Effector memory CD4-positive, alpha-beta T cell (primary cell): Measurements from ENCODE around the gene SOWAHC.

Experiments
- DNase-seq, 3 donors: peaks; one replicate each; pipeline ENCODE4 v3.0.0-alpha.2; 2020
- H3K27ac ChIP-seq: 2 replicates; pipeline ENCODE4 v1.7.0; 2013; ENCODE audit warnings: mild to moderate bottlenecking, low read length, moderate library complexity; ENCODE audit not compliant: insufficient read depth, poor library complexity, severe bottlenecking
- H3K27me3 ChIP-seq: replicated peaks from 2 replicates; pipeline ENCODE4 v1.7.0; 2013; ENCODE audit warnings: mild to moderate bottlenecking, low read length; ENCODE audit not compliant: insufficient read depth, control insufficient read depth, poor library complexity, severe bottlenecking
- H3K36me3 ChIP-seq: 2 replicates; pipeline ENCODE4 v1.7.0; 2013; ENCODE audit warnings: mild to moderate bottlenecking, low read length, moderate library complexity; ENCODE audit not compliant: control insufficient read depth, insufficient read depth
- H3K4me1 ChIP-seq: 2 replicates; pipeline ENCODE4 v1.7.0; 2013; ENCODE audit warnings: low read length, mild to moderate bottlenecking; ENCODE audit not compliant: control insufficient read depth, insufficient read depth, poor library complexity, severe bottlenecking
- H3K4me3 ChIP-seq: 2 replicates; pipeline ENCODE4 v1.7.0; 2013; ENCODE audit warnings: low read length, low read depth, mild to moderate bottlenecking; ENCODE audit not compliant: insufficient read depth, poor library complexity, severe bottlenecking
- H3K9me3 ChIP-seq: 2 replicates; pipeline ENCODE4 v1.7.0; 2013; ENCODE audit warnings: mild to moderate bottlenecking, low read length, moderate library complexity; ENCODE audit not compliant: control insufficient read depth

SOWAHC gene

DNA sequence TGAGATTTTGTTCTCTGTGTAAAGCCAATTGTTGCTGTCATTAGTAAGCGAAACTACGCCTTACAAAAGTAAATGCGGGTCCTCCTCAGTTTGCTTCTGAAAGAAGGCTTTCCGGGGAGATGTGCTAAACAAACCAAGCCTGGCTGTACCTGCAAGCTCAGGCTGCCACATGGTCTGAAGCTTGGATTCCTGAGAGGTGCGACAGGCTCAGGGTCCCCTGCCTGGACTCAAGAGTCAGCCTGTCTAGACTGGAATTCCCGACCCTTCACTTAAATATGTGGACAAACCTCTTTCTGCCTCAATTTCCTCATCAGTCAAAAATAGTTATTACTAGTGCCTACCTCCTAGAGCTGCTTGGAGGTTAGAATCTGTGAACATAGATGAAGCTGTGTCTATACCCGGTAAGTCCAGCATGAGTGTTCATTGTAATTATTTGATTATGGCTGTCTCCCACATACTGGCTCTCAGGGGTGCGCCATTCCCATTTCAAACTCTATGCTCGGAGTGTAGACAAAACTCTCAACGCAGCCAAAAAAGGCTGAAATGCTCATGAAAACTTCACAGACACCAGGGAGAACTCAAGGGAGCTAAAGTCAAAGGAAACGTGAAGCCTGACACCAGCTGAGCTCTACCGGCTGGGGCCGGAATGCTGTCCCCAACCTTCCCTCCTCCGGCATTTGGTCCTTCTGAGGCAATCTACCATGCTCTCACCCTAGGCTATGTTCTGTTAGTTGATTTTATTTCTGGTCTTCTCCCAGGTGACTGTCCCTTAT lies 31.4 kb downstream of the SOWAHC start:
- no peak for DNase-seq
- H3K4me1 ChIP-seq: no peaks in the 10 kb centered on the region
- H3K36me3 ChIP-seq: no peaks in the 10 kb centered on the region
- H3K9me3 ChIP-seq: no peaks in the 10 kb centered on the region
- no peak overlapping the region for H3K4me3 ChIP-seq
- no peak overlapping the region for H3K27ac ChIP-seq
- no peaks in the 10 kb centered on the region for H3K27me3 ChIP-seq

DNA sequence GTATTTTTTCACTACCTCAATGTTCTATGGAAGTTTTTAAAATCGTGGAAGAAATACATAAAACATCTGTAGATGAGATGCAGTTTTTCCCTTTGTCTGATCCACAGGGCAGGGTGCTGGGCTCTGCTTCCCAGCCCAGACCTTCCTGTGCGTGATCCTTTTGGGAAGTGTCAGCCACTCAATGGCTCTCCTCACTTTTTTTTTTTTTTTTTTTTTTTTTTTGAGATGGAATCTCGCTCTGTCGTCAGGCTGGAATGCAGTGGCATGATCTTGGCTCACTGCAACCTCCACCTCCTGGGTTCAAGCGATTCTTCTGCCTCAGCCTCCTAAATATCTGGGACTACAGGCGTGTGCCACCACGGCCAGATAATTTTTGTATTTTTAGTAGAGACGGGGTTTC lies 32.8 kb downstream of the SOWAHC start:
- no peaks in the 10 kb centered on the region for H3K36me3 ChIP-seq
- H3K4me1 ChIP-seq: no peaks in the 10 kb centered on the region
- H3K9me3 ChIP-seq: no peaks in the 10 kb centered on the region
- no peak for DNase-seq
- no peak overlapping the region for H3K4me3 ChIP-seq
- no peak overlapping the region for H3K27ac ChIP-seq
- no peaks in the 10 kb centered on the region for H3K27me3 ChIP-seq

DNA sequence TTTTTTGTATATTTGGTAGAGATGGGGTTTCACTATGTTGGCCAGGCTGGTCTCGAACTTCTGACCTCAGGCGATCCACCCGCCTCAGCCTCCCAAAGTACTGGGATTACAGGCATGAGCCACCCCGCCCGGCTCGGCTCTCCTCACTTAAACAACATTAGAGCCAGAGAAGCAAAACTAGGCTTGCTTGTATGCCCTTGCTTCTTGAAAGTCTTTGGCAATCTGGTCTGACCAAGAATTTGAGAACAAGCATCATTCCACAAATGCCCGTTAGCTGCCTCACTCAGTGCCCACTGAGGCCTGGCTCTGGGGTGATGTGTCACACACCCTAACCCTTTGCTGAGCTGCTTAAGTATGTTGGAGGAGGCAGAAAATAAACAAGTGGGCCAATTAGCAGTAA lies 33.5 kb downstream of the SOWAHC start:
- DNase-seq: no peak
- H3K27ac ChIP-seq: no peak overlapping the region
- no peak overlapping the region for H3K4me3 ChIP-seq

DNA sequence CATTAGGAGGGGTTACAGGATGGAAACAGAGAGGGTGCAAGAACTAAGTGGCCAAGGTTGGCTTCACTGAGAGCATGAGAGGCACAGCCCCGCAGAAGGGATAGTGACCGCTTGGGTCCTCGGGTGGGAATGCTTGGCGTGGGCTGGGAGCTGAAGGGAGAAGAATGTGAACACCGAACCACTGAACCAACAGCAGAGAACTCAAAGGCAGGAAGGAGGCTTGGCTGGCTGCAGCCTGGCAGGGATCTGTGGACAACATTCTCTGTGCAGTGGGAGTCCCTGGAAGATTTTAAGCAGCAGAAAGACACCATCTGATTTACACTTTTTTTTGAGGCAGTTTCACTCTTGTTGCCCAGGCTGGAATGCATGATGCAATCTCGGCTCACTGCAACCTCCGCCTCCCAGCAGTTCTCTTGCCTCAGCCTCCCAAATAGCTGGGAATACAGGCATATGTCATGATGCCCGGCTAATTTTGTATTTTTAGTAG lies 33.9 kb downstream of the SOWAHC start:
- H3K36me3 ChIP-seq: no peaks in the 10 kb centered on the region
- H3K27ac ChIP-seq: no peak overlapping the region
- no peaks in the 10 kb centered on the region for H3K27me3 ChIP-seq
- H3K4me1 ChIP-seq: no peaks in the 10 kb centered on the region
- DNase-seq: no peak
- no peaks in the 10 kb centered on the region for H3K9me3 ChIP-seq
- H3K4me3 ChIP-seq: no peak overlapping the region

More for the DNA sequence above, 33.5 kb downstream of the SOWAHC start:
- Histone ChIP-seq H3K36me3 (no peaks in the 10 kb centered on the region), H3K27me3 (no peaks in the 10 kb centered on the region), H3K9me3 (no peaks in the 10 kb centered on the region), H3K4me1 (no peaks in the 10 kb centered on the region)

DNA sequence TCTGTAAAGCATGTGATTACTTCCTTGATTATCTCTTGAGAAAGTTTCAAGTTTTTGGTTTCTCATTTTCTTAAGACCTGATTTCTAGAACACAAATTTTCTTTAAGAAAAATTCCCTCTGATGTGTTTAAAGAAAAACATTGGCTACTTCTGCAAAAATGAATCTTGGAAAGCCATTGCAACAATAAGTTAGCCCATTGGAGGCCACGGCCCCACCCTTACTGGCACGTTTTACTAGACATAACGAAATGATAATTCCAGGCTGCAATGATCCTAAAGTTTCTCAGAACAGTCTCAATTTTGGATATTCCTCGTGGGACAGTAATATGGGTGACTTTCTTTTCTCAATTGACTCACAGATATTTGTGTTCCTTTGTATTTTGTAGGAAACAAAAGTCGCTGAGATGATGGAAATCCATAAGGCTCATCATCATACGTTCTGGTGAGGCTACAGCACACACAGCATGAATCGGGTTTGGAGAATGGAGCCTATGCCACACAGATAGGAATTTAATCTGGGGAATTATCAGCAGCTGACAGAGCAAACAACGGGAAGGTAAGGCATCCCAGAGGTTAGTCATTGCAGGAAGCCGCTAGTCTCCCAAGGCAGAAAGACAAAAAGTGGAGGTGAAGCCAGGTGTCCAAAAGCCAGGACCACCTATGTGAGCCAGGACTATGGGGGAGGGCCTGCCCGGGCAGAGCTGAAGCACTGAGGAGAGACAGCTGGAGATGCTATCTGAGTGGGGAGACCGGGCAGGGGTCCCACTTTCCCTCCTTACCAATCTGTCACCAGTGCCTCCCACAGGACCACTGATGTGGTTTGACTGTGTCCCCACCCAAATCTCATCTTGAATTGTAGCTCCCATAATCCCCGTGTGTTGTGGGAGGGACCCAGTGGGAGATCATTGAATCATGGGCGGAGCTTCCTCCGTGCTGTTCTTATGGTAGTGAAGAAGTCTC lies 35.9 kb downstream of the SOWAHC start:
- Histone ChIP-seq H3K27ac (no peak overlapping the region), H3K27me3 (no peaks in the 10 kb centered on the region), H3K9me3 (no peaks in the 10 kb centered on the region), H3K4me3 (no peak overlapping the region), H3K36me3 (no peaks in the 10 kb centered on the region), H3K4me1 (no peaks in the 10 kb centered on the region)
- no peak for DNase-seq

DNA sequence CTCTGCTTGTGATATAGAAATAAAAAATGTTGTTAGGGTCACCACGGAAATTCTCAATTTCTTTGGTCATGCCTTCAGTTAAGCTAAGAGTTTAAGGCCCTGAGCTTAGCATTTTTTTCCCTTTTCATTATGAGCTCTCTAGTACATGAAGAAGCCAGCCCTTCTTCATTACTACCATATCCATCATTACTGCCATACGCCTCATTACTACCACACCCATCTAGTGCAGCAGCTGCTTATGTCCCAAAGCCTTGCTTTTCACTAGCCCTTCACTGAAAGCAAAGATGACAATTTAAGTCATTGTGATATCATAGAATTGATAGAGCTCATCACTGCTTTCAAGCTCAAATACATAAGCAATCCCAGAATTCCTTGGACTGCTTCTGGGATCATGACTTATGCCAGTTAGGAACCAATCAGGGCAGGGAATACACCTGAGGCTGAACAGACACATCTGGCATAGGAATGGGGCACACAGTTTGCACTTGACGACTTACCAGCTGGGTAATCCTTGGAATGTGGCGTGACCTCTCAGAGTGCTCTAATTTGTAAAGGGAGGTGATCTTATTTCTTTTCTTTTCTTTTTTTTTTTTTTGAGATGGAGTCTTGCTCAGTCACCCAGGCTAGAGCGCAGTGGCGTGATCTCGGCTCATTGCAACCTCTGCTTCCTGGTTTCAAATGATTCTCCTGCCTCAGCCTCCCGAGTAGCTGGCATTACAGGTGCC lies 40.3 kb downstream of the SOWAHC start:
- no peaks in the 10 kb centered on the region for H3K9me3 ChIP-seq
- H3K27ac ChIP-seq: no peak overlapping the region
- no peak for DNase-seq
- H3K36me3 ChIP-seq: no peaks in the 10 kb centered on the region
- H3K4me1 ChIP-seq: no peaks in the 10 kb centered on the region
- H3K4me3 ChIP-seq: no peak overlapping the region
- no peaks in the 10 kb centered on the region for H3K27me3 ChIP-seq

DNA sequence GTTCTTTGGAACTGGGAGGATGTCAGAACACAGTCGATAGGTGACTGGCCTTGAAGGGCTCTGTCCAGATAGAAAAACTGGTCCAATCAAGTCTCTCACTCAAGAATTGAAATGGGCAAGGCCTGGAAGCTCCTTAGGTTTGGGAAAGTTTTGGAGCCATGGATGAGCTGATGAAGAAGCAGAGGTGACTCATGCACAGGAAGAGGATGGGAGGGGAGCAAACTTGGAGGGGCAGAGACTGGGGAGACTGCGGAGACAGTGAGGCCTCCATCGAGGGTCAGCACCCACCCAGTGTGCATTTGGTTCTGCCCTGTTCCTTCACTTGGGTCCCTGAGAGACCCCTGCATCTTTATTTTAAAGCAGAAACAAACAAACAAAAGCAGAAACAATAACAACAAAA lies 41.1 kb downstream of the SOWAHC start:
- H3K27ac ChIP-seq: no peak overlapping the region
- no peaks in the 10 kb centered on the region for H3K9me3 ChIP-seq
- no peaks in the 10 kb centered on the region for H3K36me3 ChIP-seq
- DNase-seq: no peak
- no peaks in the 10 kb centered on the region for H3K27me3 ChIP-seq
- no peaks in the 10 kb centered on the region for H3K4me1 ChIP-seq
- H3K4me3 ChIP-seq: no peak overlapping the region

DNA sequence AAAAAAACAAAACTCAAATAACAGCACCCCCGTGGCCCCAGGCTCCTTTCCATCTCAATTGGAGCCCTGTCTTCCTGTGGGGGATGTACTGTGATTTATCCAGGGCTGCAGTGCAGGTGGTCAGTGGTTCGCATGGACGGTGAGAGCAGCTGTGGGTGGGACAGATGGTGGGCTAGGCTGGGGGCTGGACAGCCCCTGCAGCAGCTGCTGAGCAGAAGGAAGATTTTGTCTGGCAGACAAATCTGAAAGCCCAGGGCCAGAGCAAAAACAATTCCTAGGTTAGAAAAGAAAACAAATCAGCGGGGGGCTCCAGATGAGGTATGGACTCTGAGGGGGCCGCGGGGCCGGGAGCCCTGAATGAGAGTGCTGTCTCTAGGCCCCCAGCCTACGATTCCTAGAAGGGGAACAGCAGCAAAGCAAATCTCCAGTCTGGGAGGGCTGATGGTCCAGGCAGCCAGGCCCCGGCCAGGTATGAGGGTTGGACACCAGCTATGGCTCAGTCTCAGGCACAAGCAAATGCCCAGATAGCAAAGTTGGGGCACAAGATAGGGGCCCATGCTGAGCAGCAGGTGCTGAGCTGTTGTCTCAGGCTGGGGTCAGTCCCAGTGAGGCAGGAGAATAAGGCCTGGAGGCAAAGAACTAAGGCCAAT lies 45.4 kb downstream of the SOWAHC start:
- H3K9me3 ChIP-seq: no peaks in the 10 kb centered on the region
- H3K27ac ChIP-seq: no peak overlapping the region
- no peaks in the 10 kb centered on the region for H3K36me3 ChIP-seq
- no peak for DNase-seq
- no peaks in the 10 kb centered on the region for H3K4me1 ChIP-seq
- H3K4me3 ChIP-seq: no peak overlapping the region
- no peaks in the 10 kb centered on the region for H3K27me3 ChIP-seq

DNA sequence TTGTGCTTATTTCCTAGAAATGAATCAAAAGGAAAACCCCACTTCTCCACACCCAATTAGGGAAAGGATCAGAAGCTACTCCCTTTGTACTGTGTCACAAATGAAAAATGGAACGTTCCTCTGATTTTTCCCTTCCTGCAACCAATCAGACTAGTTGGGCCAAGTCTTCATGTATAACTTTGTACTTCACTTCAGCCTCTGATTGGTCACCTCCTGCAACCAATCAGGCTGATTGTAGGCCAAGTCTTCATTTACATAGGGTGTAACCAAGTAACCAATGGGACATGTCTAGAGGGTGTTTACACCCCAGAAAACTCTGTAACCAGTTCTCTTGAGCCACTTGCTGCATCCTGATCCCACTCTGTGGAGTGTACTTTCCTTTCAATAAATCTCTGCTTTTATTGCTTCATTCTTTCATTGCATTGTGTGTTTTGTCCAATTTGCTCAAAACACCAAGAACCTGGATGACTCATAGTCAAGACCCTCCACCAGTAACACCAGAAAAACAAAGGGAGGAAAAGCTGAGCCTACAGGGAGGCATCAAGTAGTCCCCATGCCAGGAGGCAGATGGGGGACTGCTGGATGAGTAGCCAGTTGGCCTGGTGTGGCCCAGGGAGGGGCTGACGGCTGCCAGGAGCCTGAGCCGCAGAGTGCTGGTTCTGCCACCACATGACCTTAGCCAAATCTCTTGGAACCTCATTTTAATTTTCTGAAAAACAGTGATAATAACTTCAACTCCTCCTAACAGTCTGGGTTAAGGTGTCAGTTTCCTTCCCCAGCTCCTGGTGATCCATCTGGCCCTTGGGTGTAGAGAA lies 46.1 kb downstream of the SOWAHC start:
- DNase-seq: no peak
- no peaks in the 10 kb centered on the region for H3K36me3 ChIP-seq
- no peak overlapping the region for H3K27ac ChIP-seq
- no peaks in the 10 kb centered on the region for H3K27me3 ChIP-seq
- H3K9me3 ChIP-seq: no peaks in the 10 kb centered on the region
- no peak overlapping the region for H3K4me3 ChIP-seq
- no peaks in the 10 kb centered on the region for H3K4me1 ChIP-seq
